Measurements from ENCODE around the gene HBE1. TPM values are rescaled to one million over a fixed set of nuclear protein-coding genes. Genes with fewer than 3 reads are reported as not detected.

Gene HBE1
- total and polyA plus RNA-seq, 12 donors: not detected

GRCh38 chr11:5232176-5232575, 37.6 kb downstream of the HBE1 start:
- Histone ChIP-seq H3K27ac (no peak overlapping the region), H3K4me3 (no peak overlapping the region), H3K27me3 (peaks cover 0 to 14% (median 0%) of the 10 kb centered on the region in 7 donors), H3K9me3 (no peaks in the 10 kb centered on the region), H3K36me3 (no peaks in the 10 kb centered on the region), H3K4me1 (no peaks in the 10 kb centered on the region)
- no peak for DNase-seq
- intact Hi-C loops (cut with DNase I): no loop called here
- TF ChIP-seq, protein P1, sequence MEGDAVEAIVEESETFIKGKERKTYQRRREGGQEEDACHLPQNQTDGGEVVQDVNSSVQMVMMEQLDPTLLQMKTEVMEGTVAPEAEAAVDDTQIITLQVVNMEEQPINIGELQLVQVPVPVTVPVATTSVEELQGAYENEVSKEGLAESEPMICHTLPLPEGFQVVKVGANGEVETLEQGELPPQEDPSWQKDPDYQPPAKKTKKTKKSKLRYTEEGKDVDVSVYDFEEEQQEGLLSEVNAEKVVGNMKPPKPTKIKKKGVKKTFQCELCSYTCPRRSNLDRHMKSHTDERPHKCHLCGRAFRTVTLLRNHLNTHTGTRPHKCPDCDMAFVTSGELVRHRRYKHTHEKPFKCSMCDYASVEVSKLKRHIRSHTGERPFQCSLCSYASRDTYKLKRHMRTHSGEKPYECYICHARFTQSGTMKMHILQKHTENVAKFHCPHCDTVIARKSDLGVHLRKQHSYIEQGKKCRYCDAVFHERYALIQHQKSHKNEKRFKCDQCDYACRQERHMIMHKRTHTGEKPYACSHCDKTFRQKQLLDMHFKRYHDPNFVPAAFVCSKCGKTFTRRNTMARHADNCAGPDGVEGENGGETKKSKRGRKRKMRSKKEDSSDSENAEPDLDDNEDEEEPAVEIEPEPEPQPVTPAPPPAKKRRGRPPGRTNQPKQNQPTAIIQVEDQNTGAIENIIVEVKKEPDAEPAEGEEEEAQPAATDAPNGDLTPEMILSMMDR (IDR thresholded peaks at IDR 0.05): no peak
- 65 to 68% methylated on average over 3 of the region's 3 CpGs for WGBS, 2 donors
- ATAC-seq: no peak

GRCh38 chr11:5231111-5231510, 38.6 kb downstream of the HBE1 start:
- DNase-seq (no peak), ATAC-seq (no peak)
- WGBS, 2 donors: 80 to 82% methylated on average over 2 of the region's 2 CpGs
- H3K9me3 ChIP-seq: no peaks in the 10 kb centered on the region
- intact Hi-C loops (cut with DNase I): no loop called here
- no peak overlapping the region for H3K4me3 ChIP-seq
- TF ChIP-seq, protein P1 (IDR thresholded peaks at IDR 0.05): no peak
- H3K27ac ChIP-seq: no peak overlapping the region
- no peaks in the 10 kb centered on the region for H3K4me1 ChIP-seq
- peaks cover 0 to 14% (median 0%) of the 10 kb centered on the region in 7 donors for H3K27me3 ChIP-seq
- no peaks in the 10 kb centered on the region for H3K36me3 ChIP-seq

DNA sequence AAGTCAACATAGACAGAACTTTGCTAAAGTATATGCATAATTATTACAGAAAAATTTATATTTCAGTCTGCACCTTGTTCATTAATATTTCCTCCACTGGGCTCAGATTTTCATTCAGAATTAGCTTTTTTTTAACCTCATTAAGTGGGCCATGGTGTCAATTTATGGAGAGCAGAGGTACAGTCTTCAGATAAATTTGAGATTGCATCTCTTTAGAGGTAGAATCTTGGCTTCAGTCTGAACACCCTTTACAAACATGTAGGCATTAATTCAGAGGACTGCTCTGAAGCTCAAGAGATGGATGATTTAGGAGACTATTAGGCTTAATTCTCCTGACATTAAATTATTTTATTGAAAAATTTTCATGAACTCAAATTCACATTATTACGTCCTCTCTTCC, 39.5 kb downstream of the HBE1 start:
- H3K27me3 ChIP-seq: peaks cover 0 to 14% (median 0%) of the 10 kb centered on the region in 7 donors
- no peak overlapping the region for H3K4me3 ChIP-seq
- no peak for ATAC-seq
- H3K4me1 ChIP-seq: no peaks in the 10 kb centered on the region
- WGBS, 2 donors: 88 to 91% methylated on average over 1 of the region's 1 CpG
- H3K9me3 ChIP-seq: no peaks in the 10 kb centered on the region
- no peak for DNase-seq
- TF ChIP-seq, protein P1 (IDR thresholded peaks at IDR 0.05): no peak
- H3K36me3 ChIP-seq: no peaks in the 10 kb centered on the region
- no peak overlapping the region for H3K27ac ChIP-seq
- intact Hi-C loops (cut with DNase I): no loop called here

GRCh38 chr11:5229796-5230195, 39.9 kb downstream of the HBE1 start:
- no peaks in the 10 kb centered on the region for H3K9me3 ChIP-seq
- H3K27ac ChIP-seq: no peak overlapping the region
- no peaks in the 10 kb centered on the region for H3K4me1 ChIP-seq
- DNase-seq: no peak
- intact Hi-C loops (cut with DNase I): no loop called here
- H3K36me3 ChIP-seq: no peaks in the 10 kb centered on the region
- WGBS, 2 donors: 86 to 93% methylated on average over 2 of the region's 2 CpGs
- ATAC-seq: no peak
- TF ChIP-seq, protein P1 (IDR thresholded peaks at IDR 0.05): no peak
- H3K4me3 ChIP-seq: no peak overlapping the region
- peaks cover 0 to 14% (median 0%) of the 10 kb centered on the region in 7 donors for H3K27me3 ChIP-seq
